Tibial nerve (tissue), 4 donors: ENCODE measurements around the gene VAMP3. TPM values are rescaled to one million over a fixed set of nuclear protein-coding genes. Genes with fewer than 3 reads are reported as not detected.

Source experiments
- DNase-seq, 2 donors: peaks; one replicate each; pipeline ENCODE4 v3.0.0-alpha.2; 2019; ENCODE audit warnings: low spot score in 2 of 2
- H3K27ac ChIP-seq, 4 donors: fragments of 200-600 bp; sonication (generic) in 3 of 4; one replicate each; pipeline ENCODE4 v1.5.1; 2017 to 2019; ENCODE audit warnings: mild to moderate bottlenecking in 1 of 4
- H3K27me3 ChIP-seq, 2 donors: fragments of 200-600 bp; sonication (generic) in 1 of 2; one replicate each; pipeline versions ENCODE4 v1.5.1 to v1.6.0; 2017 to 2019
- H3K36me3 ChIP-seq, 3 donors: fragments of 200-600 bp; sonication (generic); one replicate each; pipeline ENCODE4 v1.5.1; 2018 to 2019
- H3K4me1 ChIP-seq, 4 donors: fragments of 200-600 bp; sonication (generic) in 3 of 4; one replicate each; pipeline ENCODE4 v1.5.1; 2017 to 2019
- H3K4me3 ChIP-seq, 4 donors: fragments of 200-600 bp; sonication (generic) in 3 of 4; one replicate each; pipeline ENCODE4 v1.5.1; 2017 to 2019; ENCODE audit warnings: mild to moderate bottlenecking in 1 of 4, moderate library complexity in 1 of 4
- H3K9me3 ChIP-seq, 4 donors: fragments of 200-600 bp; sonication (generic) in 3 of 4; one replicate each; pipeline ENCODE4 v1.5.1; 2017 to 2019
- CTCF ChIP-seq, 5 experiments: fragments of 200-600 bp in 3 of 5; fragments of 450-650 bp in 2 of 5; sonication (generic) in 3 of 5; IDR thresholded peaks; one replicate each; pipeline ENCODE4 v1.5.1; 2016 to 2019; ENCODE audit warnings: antibody characterized with exemption in 5 of 5, mild to moderate bottlenecking in 3 of 5, moderate library complexity in 2 of 5
- EP300 ChIP-seq, 2 donors: sonication (generic); formaldehyde crosslinking; IDR thresholded peaks; one replicate each; pipeline ENCODE4 v1.6.1; 2017; ENCODE audit warnings: antibody characterized with exemption in 2 of 2, mild to moderate bottlenecking in 1 of 2
- POLR2A ChIP-seq, 2 donors: fragments of 450-650 bp; IDR thresholded peaks; one replicate each; pipeline ENCODE4 v1.6.1; 2017; ENCODE audit warnings: antibody characterized with exemption in 2 of 2, mild to moderate bottlenecking in 2 of 2, moderate library complexity in 2 of 2
- WGBS, 2 donors: methylation state at CpG; one replicate each; pipeline ENCODE4 v1.1.5; 2018; 5-methylcytosine and 5-hydroxymethylcytosine counted together
- total RNA-seq, 4 donors: library from RNA; depleted of rRNA; stranded (reverse); fragments of >200 nt; gene quantifications; one replicate each; pipeline ENCODE4 v1.1.0, GENCODE V29; 2016

Gene VAMP3
- total RNA-seq, 4 donors from 2014 or later = 86.1 to 147 (median 107) TPM

DNA sequence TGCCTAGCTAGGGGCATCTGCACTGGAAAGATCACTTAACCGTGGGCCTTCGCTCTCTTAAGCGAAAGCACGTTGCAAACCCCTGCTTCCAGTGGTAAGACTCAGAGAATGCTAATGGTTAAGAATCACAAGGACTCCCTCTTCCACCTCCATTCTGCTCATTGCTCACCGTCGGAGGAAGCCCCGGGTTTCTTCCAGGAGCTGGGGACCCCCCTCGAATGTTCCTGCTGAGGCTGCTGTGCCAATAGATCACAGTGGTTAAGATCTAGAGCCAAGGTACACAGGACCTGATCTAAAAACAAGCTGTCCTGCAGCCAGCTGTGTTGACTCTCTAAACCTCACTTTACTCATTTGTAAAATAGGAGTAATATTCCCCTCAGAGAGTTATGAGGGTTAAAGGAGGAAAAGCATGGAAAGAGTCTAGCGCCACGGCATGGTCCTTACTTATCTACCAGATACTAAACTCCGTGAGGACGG lies 765 bp downstream of the VAMP3 start:
- WGBS, 2 donors = 15 to 20% methylated on average over 12 of the region's 12 CpGs
- no peaks in the 10 kb centered on the region for H3K9me3 ChIP-seq
- peaks cover 0 to 36% (median 0%) of the 10 kb centered on the region in 3 donors for H3K36me3 ChIP-seq
- no peaks in the 10 kb centered on the region for H3K27me3 ChIP-seq
- peak overlapping the region; percentile 91 to 96 (median 93) for H3K27ac ChIP-seq
- peak overlapping the region; percentile 50 to 98 (median 80) for H3K4me3 ChIP-seq
- DNase-seq = no peak
- TF ChIP-seq POLR2A (IDR thresholded peaks at IDR 0.05) (no peak), CTCF (IDR thresholded peaks at IDR 0.05) (no peak), EP300 (IDR thresholded peaks at IDR 0.05) (no peak)
- H3K4me1 ChIP-seq = peaks cover 3 to 35% (median 13%) of the 10 kb centered on the region in 4 donors

DNA sequence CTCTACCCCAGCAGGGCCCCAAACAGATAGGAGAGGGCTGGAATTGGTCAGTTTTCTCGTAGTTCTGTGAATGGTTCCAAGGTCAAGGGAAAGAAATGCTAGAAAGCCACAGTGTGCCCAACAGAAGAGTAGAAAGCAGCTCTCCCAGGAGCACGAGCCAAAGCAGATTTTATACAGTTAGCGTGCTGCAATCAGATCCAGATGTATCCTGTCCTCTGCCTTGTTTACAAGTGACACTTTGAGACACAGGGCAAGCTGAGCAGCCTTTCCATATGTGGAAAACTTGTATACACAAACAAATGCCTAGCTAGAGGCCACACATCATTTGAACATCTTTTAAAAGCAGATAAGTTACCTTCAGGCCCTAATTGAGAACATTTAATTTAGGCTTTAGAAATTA lies 6.5 kb downstream of the VAMP3 start:
- TF ChIP-seq EP300 (IDR thresholded peaks at IDR 0.05) (no peak), POLR2A (IDR thresholded peaks at IDR 0.05) (no peak), CTCF (IDR thresholded peaks at IDR 0.05) (no peak)
- Histone ChIP-seq H3K9me3 (no peaks in the 10 kb centered on the region), H3K4me3 (no peak overlapping the region), H3K4me1 (peaks cover 0 to 30% (median 4%) of the 10 kb centered on the region in 4 donors), H3K27ac (no peak overlapping the region), H3K36me3 (peaks cover 3 to 81% (median 3%) of the 10 kb centered on the region in 3 donors), H3K27me3 (no peaks in the 10 kb centered on the region)
- DNase-seq = no peak
- WGBS, 2 donors = 79 to 82% methylated on average over 3 of the region's 3 CpGs

GRCh38 chr1:7778133-7778628 lies 7.1 kb downstream of the VAMP3 start:
- H3K4me3 ChIP-seq = no peak overlapping the region
- DNase-seq = no peak
- no peak overlapping the region for H3K27ac ChIP-seq
- TF ChIP-seq CTCF (IDR thresholded peaks at IDR 0.05) (no peak), POLR2A (IDR thresholded peaks at IDR 0.05) (no peak), EP300 (IDR thresholded peaks at IDR 0.05) (no peak)
- no peaks in the 10 kb centered on the region for H3K9me3 ChIP-seq
- WGBS, 2 donors = 95 to 98% methylated on average over 4 of the region's 4 CpGs
- H3K4me1 ChIP-seq = peaks cover 0 to 30% (median 4%) of the 10 kb centered on the region in 4 donors
- H3K27me3 ChIP-seq = no peaks in the 10 kb centered on the region
- peaks cover 3 to 77% (median 3%) of the 10 kb centered on the region in 3 donors for H3K36me3 ChIP-seq

- no peak for DNase-seq
- peaks cover 3 to 53% (median 3%) of the 10 kb centered on the region in 3 donors for H3K36me3 ChIP-seq
- no peak overlapping the region for H3K4me3 ChIP-seq
- no peaks in the 10 kb centered on the region for H3K9me3 ChIP-seq
- H3K4me1 ChIP-seq = peaks cover 0 to 32% (median 6%) of the 10 kb centered on the region in 4 donors
- H3K27ac ChIP-seq = no peak overlapping the region
- WGBS, 2 donors = 91 to 94% methylated on average over 9 of the region's 9 CpGs
- no peaks in the 10 kb centered on the region for H3K27me3 ChIP-seq
- TF ChIP-seq EP300 (IDR thresholded peaks at IDR 0.05) = no peak
- no peak for TF ChIP-seq CTCF (IDR thresholded peaks at IDR 0.05)
- TF ChIP-seq POLR2A (IDR thresholded peaks at IDR 0.05) = no peak
Measured at GRCh38 chr1:7780976-7781375, 9.9 kb downstream of the VAMP3 start.

DNA sequence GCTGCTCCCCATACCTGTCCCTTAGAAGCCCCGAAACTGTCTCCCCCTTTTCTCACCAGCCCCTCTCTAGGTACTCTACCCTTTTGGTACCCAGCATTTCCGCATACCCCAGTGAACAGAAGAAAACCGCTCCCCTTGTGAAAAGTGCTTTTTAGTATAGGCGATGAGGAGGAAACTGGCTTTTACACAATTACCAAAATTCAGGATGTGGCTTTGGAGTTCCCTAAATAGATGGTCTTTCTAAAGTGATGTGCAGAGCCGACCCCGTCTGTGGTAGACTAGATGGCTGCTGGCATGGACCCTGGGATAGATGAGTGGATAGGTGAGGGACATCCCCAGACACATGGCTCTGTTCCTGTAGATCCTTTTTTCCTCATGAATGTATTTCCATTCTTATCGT lies 10.4 kb downstream of the VAMP3 start:
- 76 to 82% methylated on average over 7 of the region's 7 CpGs for WGBS, 2 donors
- TF ChIP-seq CTCF (IDR thresholded peaks at IDR 0.05) (no peak), EP300 (IDR thresholded peaks at IDR 0.05) (no peak), POLR2A (IDR thresholded peaks at IDR 0.05) (no peak)
- peak overlapping the region in 1 of 4 donors; percentile 99 for H3K27ac ChIP-seq

More for the DNA sequence above, 10.4 kb downstream of the VAMP3 start:
- no peak overlapping the region for H3K4me3 ChIP-seq
- peaks cover 3 to 52% (median 3%) of the 10 kb centered on the region in 3 donors for H3K36me3 ChIP-seq
- DNase-seq = no peak
- H3K9me3 ChIP-seq = no peaks in the 10 kb centered on the region
- peaks cover 0 to 37% (median 6%) of the 10 kb centered on the region in 4 donors for H3K4me1 ChIP-seq
- no peaks in the 10 kb centered on the region for H3K27me3 ChIP-seq
